GM19452 (cell line): ENCODE results near the gene SEC14L5.
"Not testable (repeated sequence)": the region's sequence is repeated elsewhere in the genome, so short reads cannot be mapped to it uniquely, and the experiment has no call there.

ENCODE experiments used
- ATAC-seq: cut with Tn5 transposase; IDR thresholded peaks from one replicate; pipeline ENCODE4 v1.9.1; 2021; ENCODE audit not compliant: unreplicated experiment

Gene SEC14L5

GRCh38 chr16:4929619-4930018, 28.5 kb upstream of the SEC14L5 start:
- ATAC-seq = not testable (repeated sequence)

GRCh38 chr16:4931381-4931780, 26.7 kb upstream of the SEC14L5 start:
- ATAC-seq = no peak

GRCh38 chr16:4933433-4933832, 24.7 kb upstream of the SEC14L5 start:
- ATAC-seq = no peak

- no peak for ATAC-seq
Observed at GRCh38 chr16:4933871-4934395, 24.2 kb upstream of the SEC14L5 start.

GRCh38 chr16:4934591-4934990, 23.5 kb upstream of the SEC14L5 start:
- ATAC-seq = no peak

GRCh38 chr16:4935241-4935855, 22.8 kb upstream of the SEC14L5 start:
- ATAC-seq = no peak

GRCh38 chr16:4936181-4936990, 21.7 kb upstream of the SEC14L5 start:
- no peak for ATAC-seq

GRCh38 chr16:4936991-4937781, 20.9 kb upstream of the SEC14L5 start, which contains the start of gene PPL:
PPL (minus strand) TSS chr16:4937148; CDS start chr16:4937045, 103 bp downstream.
- ATAC-seq = no peak

GRCh38 chr16:4937782-4938682, 20.1 kb upstream of the SEC14L5 start:
- ATAC-seq = no peak

GRCh38 chr16:4938683-4939030, 19.5 kb upstream of the SEC14L5 start:
- no peak for ATAC-seq

GRCh38 chr16:4940719-4941118, 17.4 kb upstream of the SEC14L5 start:
- ATAC-seq = no peak

- ATAC-seq = no peak
Observed at GRCh38 chr16:4942481-4942880, 15.6 kb upstream of the SEC14L5 start.

- no peak for ATAC-seq
Observed at GRCh38 chr16:4944333-4945281, 13.5 kb upstream of the SEC14L5 start.

- ATAC-seq = no peak
Observed at GRCh38 chr16:4945560-4946502, 12.3 kb upstream of the SEC14L5 start.

GRCh38 chr16:4946917-4947316, 11.2 kb upstream of the SEC14L5 start:
- ATAC-seq = no peak

GRCh38 chr16:4947722-4948503, 10.2 kb upstream of the SEC14L5 start:
- ATAC-seq = no peak
